Measurements from ENCODE around the gene DNER.
"Not testable (repeated sequence)": the region's sequence is repeated elsewhere in the genome, so short reads cannot be mapped to it uniquely, and the experiment has no call there.

GRCh38 chr2:229723192-229723591, 8.8 kb upstream of the DNER start:
- TF ChIP-seq, protein P1, sequence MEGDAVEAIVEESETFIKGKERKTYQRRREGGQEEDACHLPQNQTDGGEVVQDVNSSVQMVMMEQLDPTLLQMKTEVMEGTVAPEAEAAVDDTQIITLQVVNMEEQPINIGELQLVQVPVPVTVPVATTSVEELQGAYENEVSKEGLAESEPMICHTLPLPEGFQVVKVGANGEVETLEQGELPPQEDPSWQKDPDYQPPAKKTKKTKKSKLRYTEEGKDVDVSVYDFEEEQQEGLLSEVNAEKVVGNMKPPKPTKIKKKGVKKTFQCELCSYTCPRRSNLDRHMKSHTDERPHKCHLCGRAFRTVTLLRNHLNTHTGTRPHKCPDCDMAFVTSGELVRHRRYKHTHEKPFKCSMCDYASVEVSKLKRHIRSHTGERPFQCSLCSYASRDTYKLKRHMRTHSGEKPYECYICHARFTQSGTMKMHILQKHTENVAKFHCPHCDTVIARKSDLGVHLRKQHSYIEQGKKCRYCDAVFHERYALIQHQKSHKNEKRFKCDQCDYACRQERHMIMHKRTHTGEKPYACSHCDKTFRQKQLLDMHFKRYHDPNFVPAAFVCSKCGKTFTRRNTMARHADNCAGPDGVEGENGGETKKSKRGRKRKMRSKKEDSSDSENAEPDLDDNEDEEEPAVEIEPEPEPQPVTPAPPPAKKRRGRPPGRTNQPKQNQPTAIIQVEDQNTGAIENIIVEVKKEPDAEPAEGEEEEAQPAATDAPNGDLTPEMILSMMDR (IDR thresholded peaks at IDR 0.05), result not testable (repeated sequence)
- not testable (repeated sequence) for TF ChIP-seq POLR2A (IDR thresholded peaks at IDR 0.05)
